K562 (cell line): ENCODE measurements around the gene ZNF189. TPM values are rescaled to one million over a fixed set of nuclear protein-coding genes. Genes with fewer than 3 reads are reported as not detected.

Experiments used
- BRD9 ChIP-seq: fragments of 450-650 bp; IDR thresholded peaks from 2 replicates; pipeline ENCODE4 v1.6.1; 2018; ENCODE audit warnings: low read depth; ENCODE audit not compliant: partially characterized antibody
- CBX3 ChIP-seq, 2 experiments: IDR thresholded peaks; 1 replicate in 1 of 2; 2 replicates in 1 of 2; pipeline ENCODE4 v1.6.1; 2012; ENCODE audit warnings: inconsistent platforms in 2 of 2, low read length in 2 of 2, borderline replicate concordance in 1 of 2, control low read depth in 1 of 2
- CGGBP1 ChIP-seq: fragments of 250-450 bp; sonication (Bioruptor Pico); IDR thresholded peaks from 2 replicates; pipeline ENCODE4 v1.9.0; 2021; ENCODE audit warnings: mild to moderate bottlenecking
- CTCF ChIP-seq, 3 experiments: IDR thresholded peaks in 2 of 3; conservative IDR thresholded peaks in 1 of 3; 2 replicates each; pipeline ENCODE4 v1.5.1; 2011 to 2012; ENCODE audit warnings: low read length in 3 of 3, mild to moderate bottlenecking in 3 of 3, control low read depth in 2 of 3, improper control_type of control experiment in 1 of 3, inconsistent platforms in 1 of 3, low read depth in 1 of 3, mixed read lengths in 1 of 3, moderate library complexity in 1 of 3; ENCODE audit not compliant: insufficient read depth in 2 of 3
- DMBX1 ChIP-seq: fragments of 250-450 bp; sonication (Bioruptor Pico); IDR thresholded peaks from 2 replicates; pipeline ENCODE4 v1.8.0; 2022; ENCODE audit warnings: inconsistent platforms, mild to moderate bottlenecking, moderate library complexity, borderline replicate concordance
- FOXJ2 ChIP-seq: fragments of 200-800 bp; sonication (Bioruptor generic); IDR thresholded peaks from 2 replicates; pipeline ENCODE4 v1.6.1; 2016; ENCODE audit warnings: missing genetic modification characterization, missing compliant biosample characterization
- HDAC1 ChIP-seq, 2 experiments: fragments of 450-650 bp; IDR thresholded peaks; 2 replicates each; pipeline ENCODE4 v1.6.1; 2016 to 2017; ENCODE audit warnings: inconsistent platforms in 1 of 2, mild to moderate bottlenecking in 1 of 2, moderate library complexity in 1 of 2
- HDAC3 ChIP-seq: fragments of 450-650 bp; IDR thresholded peaks from 2 replicates; pipeline ENCODE4 v1.6.1; 2018; ENCODE audit warnings: borderline replicate concordance, mild to moderate bottlenecking, moderate library complexity; ENCODE audit not compliant: partially characterized antibody
- LCOR ChIP-seq: sonication (generic); formaldehyde crosslinking; IDR thresholded peaks from 2 replicates; pipeline ENCODE4 v1.8.0; 2022; ENCODE audit warnings: mild to moderate bottlenecking, missing genetic modification reagents
- MAFF ChIP-seq: IDR thresholded peaks from 2 replicates; pipeline ENCODE4 v1.6.1; 2012; ENCODE audit warnings: low read length, improper control_type of control experiment
- MEF2A ChIP-seq: IDR thresholded peaks from 2 replicates; pipeline ENCODE4 v1.6.1; 2011; ENCODE audit warnings: low read depth, mild to moderate bottlenecking, low read length, moderate library complexity; ENCODE audit not compliant: control insufficient read depth
- NCOA6 ChIP-seq: fragments of 450-650 bp; IDR thresholded peaks from 2 replicates; pipeline ENCODE4 v1.6.1; 2017; ENCODE audit warnings: mild to moderate bottlenecking
- NFYB ChIP-seq: IDR thresholded peaks from 2 replicates; pipeline ENCODE4 v1.6.1; 2011; ENCODE audit warnings: mild to moderate bottlenecking, moderate library complexity; ENCODE audit not compliant: insufficient read length; ENCODE audit errors: extremely low read depth
- NR1H2 ChIP-seq: sonication (generic); formaldehyde crosslinking; IDR thresholded peaks from 2 replicates; pipeline ENCODE4 v1.4.0; 2020; ENCODE audit warnings: mild to moderate bottlenecking, missing genetic modification reagents
- PRPF4 ChIP-seq: fragments of 200-400 bp; formaldehyde crosslinking; IDR thresholded peaks from one replicate; pipeline ENCODE4 v1.6.1; 2017; ENCODE audit warnings: low read length, low read depth, mild to moderate bottlenecking; ENCODE audit not compliant: insufficient read depth, poor library complexity, severe bottlenecking
- RBBP5 ChIP-seq: fragments of 200-600 bp; sonication (generic); IDR thresholded peaks from 2 replicates; pipeline ENCODE4 v1.6.1; 2012; ENCODE audit warnings: borderline replicate concordance, mild to moderate bottlenecking, low read length, control low read depth, inconsistent platforms; ENCODE audit not compliant: insufficient read depth, poor library complexity, severe bottlenecking
- RBM39 ChIP-seq: fragments of 200-400 bp; formaldehyde crosslinking; optimal IDR thresholded peaks from 2 replicates; pipeline ENCODE3; 2018; ENCODE audit warnings: low read depth, low read length
- SMAD1 ChIP-seq: fragments of 150-350 bp; IDR thresholded peaks from 2 replicates; pipeline ENCODE4 v1.6.1; 2014; ENCODE audit warnings: low read length, low read depth; ENCODE audit not compliant: partially characterized antibody
- SNRNP70 ChIP-seq: fragments of 200-400 bp; formaldehyde crosslinking; optimal IDR thresholded peaks from 2 replicates; pipeline ENCODE3; 2017; ENCODE audit warnings: low read depth, low read length
- SRSF7 ChIP-seq: fragments of 200-400 bp; formaldehyde crosslinking; optimal IDR thresholded peaks from 2 replicates; pipeline ENCODE3; 2017; ENCODE audit warnings: mild to moderate bottlenecking, low read depth, low read length
- ZNF639 ChIP-seq, 2 experiments: fragments of 200-800 bp in 1 of 2; sonication (Bioruptor generic) in 1 of 2; sonication (generic) in 1 of 2; formaldehyde crosslinking in 1 of 2; IDR thresholded peaks in 1 of 2; conservative IDR thresholded peaks in 1 of 2; 2 replicates each; pipeline versions ENCODE4 v1.5.0 to v1.6.1; 2016 to 2020; ENCODE audit warnings: missing compliant biosample characterization in 1 of 2, missing genetic modification characterization in 1 of 2, missing genetic modification reagents in 1 of 2
- ZNF644 ChIP-seq: fragments of 200-800 bp; sonication (Bioruptor generic); IDR thresholded peaks from 2 replicates; pipeline ENCODE4 v1.6.1; 2016; ENCODE audit warnings: low read depth, missing genetic modification characterization, missing compliant biosample characterization
- polyA plus RNA-seq, 8 experiments: library from polyadenylated mRNA; depleted of rRNA in 4 of 8; stranded (reverse) in 5 of 8; unstranded in 3 of 8; fragments of >200 nt; fragmentation: Nextera tagmentation in 2 of 8; fragmentation: Illumina TruSeq in 1 of 8; extraction: Ambion mirVana in 2 of 8; extraction: Trizol in 1 of 8; gene quantifications; 2 replicates each; pipeline versions ENCODE4 v1.2.1 to v1.2.3, GENCODE V29; 2011 to 2014; ENCODE audit warnings: inconsistent platforms in 1 of 8, missing spikeins in 1 of 8
- total RNA-seq, 7 experiments: library from RNA; depleted of rRNA in 6 of 7; stranded (reverse); fragments of >200 nt in 6 of 7; fragmentation: Illumina TruSeq in 2 of 7; extraction: Trizol in 2 of 7; gene quantifications; 2 replicates each; pipeline versions ENCODE4 v1.2.1 to v1.2.3, GENCODE V29; 2011 to 2021; ENCODE audit warnings: low replicate concordance in 1 of 7

Gene ZNF189
- total and polyA plus RNA-seq, 9 of the 15 experiments (the other 6 are each of a cell fraction or from before 2014, with no cell fraction given) = 2.4 to 15.3 (median 6.4) TPM

DNA sequence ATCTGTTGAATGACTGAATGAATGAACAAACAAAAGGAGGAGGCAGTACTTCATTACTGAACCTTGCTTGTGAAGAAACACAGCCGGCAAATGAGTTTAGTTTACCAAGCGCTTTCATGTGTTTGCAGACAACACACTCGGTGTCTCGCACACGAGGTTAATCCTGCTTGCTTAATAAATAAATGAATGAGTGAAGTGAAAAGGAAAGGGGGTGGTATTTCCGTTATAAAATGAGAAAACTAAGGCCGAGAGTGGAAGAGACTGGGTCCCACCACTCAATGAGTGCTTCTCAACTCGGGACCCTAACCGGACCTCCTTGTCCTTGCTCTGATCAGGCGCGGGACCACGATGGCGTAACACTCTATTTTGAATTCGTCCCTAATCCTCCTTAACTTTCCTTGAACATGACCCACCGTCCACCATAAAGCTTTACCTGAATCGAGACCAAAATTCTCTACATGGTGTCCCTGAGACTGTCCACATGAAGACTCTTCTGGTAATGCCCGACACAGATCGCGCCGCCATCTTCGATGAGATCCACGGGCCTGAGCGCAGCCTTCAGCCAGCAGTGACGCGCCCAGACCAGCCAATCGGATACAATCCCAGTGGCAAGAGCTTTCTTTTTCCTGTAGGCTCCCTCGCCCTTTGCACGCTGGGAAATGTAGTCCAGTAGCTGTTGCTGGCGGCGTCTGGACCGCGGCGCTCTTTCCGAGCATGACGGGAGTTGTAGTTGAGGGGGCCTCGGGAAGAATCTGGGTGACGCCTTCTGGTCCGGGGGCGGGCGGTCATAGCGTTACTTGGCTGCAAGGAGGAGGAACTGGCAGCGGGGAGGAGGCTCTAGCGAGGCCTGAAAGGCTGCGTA is at the start of gene ZNF189, which contains the start of gene MRPL50 (continued):
- TF ChIP-seq ZNF639 (CRISPR knock-in tag; conservative IDR thresholded peaks at IDR 0.05 in 1 of 2, IDR thresholded peaks at IDR 0.05 in 1 of 2) = 0 out of 4 replicates have a peak, but pooled peaks of 1 of the 2 experiments have one; percentile 43
- TF ChIP-seq LCOR (CRISPR knock-in tag) = no peak
- TF ChIP-seq SRSF7 = no peak
- TF ChIP-seq SNRNP70 = no peak
- TF ChIP-seq FOXJ2 (tag) = peak; percentile 69; the same call in 1 of the 2 replicates
- no peak for TF ChIP-seq MEF2A
- TF ChIP-seq RBBP5 = peak; percentile 85
- TF ChIP-seq BRD9 = peak; percentile 56
- 0 out of 6 replicates have a peak, but pooled peaks of 1 of the 3 experiments have one; percentile 13 for TF ChIP-seq CTCF (IDR thresholded peaks at IDR 0.05 in 2 of 3, conservative IDR thresholded peaks at IDR 0.05 in 1 of 3; ENCODE audit: insufficient read depth in 2 of 3, low read depth in 1 of 3, low read length in 3 of 3)
- no peak for TF ChIP-seq NR1H2 (CRISPR knock-in tag)
- no peak for TF ChIP-seq CGGBP1 (CRISPR knock-in tag)
- TF ChIP-seq NFYB = peak; percentile 84
- peak in 1 of 2 experiments; percentile 46; a peak in 1 of 4 replicates for TF ChIP-seq HDAC1 (IDR thresholded peaks at IDR 0.05)
- TF ChIP-seq MAFF = no peak
- TF ChIP-seq HDAC3 = no peak
- peak; percentile 62; the same call in 1 of the 2 replicates for TF ChIP-seq ZNF644 (tag)
- TF ChIP-seq NCOA6 = no peak
- TF ChIP-seq SMAD1 = peak; percentile 70
- TF ChIP-seq DMBX1 = no peak
- TF ChIP-seq PRPF4 = no peak
- no peak; a peak in 1 of 3 replicates for TF ChIP-seq CBX3 (IDR thresholded peaks at IDR 0.05; ENCODE audit: borderline replicate concordance in 1 of 2, low read length in 2 of 2)
- TF ChIP-seq RBM39 = no peak
